ENCODE data around the gene SLC44A5. TPM values are rescaled to one million over a fixed set of nuclear protein-coding genes. Genes with fewer than 3 reads are reported as not detected.
"Not testable (repeated sequence)": the region's sequence is repeated elsewhere in the genome, so short reads cannot be mapped to it uniquely, and the experiment has no call there.

SLC44A5 gene
- total RNA-seq: under 1 TPM; 0.34 to 0.40 TPM

DNA sequence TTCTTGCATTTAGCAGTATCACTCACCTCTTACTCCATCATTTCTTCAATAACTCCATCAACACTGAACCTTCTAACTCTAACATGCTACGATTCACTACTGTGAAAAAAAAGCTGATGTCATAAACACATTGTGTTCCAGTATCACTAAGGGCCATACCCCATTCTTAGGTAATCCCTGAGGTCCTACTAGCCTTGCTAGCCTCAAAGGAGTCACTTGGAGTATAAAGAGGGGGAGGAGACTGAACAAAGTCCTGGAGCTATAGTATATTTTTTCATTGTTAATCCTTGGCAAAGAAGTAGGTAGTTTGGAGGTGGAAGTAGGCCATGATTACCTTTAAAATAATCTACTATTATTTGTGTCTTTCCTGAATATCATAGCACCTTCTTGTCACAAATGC is at the start of gene SLC44A5:
Gene SLC44A5 (minus strand): TSS at position 101 of the 400 bp plus-strand sequence. CDS start 69,667 bp downstream, outside the sequence.
- ChIA-PET POLR2A (no interaction called here), CTCF (no interaction called here)
- Mint-ChIP-seq H3K4me3 (no peak within 1 kb of the TSS), H3K9me3 (no peaks in the 10 kb centered on the region), H3K27me3 (peaks cover 42% of the 10 kb centered on the region), H3K4me1 (ENCODE audit: low read depth) (peaks cover 7% of the 10 kb centered on the region), H3K27ac (no peak within 1 kb of the TSS), H3K36me3 (no peaks in the 10 kb centered on the region)
- no peak for DNase-seq
- intact Hi-C loops (cut with micrococcal nuclease): no loop called here

DNA sequence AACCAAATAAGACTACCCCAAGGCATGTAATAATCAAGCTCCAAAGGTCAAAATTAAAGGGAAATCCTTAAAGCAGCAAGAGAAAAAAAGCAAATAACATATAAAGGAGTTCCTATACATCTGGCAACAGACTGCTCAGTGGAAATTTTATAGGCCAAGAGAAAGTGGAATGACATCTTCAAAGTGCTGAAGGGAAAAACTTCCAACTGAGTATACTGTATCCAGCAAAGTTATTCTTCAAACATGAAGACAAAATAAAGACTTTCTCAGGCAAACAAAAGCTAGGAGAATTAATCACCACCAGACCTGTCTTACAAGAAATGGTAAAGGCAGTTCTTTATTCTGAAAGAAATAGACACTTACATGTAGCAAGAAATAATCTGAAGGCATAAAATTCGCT is 45.0 kb upstream of the SLC44A5 start:
- Mint-ChIP-seq H3K4me1 (ENCODE audit: low read depth) (no peaks in the 10 kb centered on the region), H3K27ac (no peak overlapping the region), H3K9me3 (peaks cover 8% of the 10 kb centered on the region), H3K4me3 (no peak overlapping the region), H3K36me3 (no peaks in the 10 kb centered on the region), H3K27me3 (peaks cover 11% of the 10 kb centered on the region)
- DNase-seq: no peak
- POLR2A ChIA-PET: no interaction called here
- CTCF ChIA-PET: no interaction called here
- intact Hi-C loops (cut with micrococcal nuclease): no loop called here

DNA sequence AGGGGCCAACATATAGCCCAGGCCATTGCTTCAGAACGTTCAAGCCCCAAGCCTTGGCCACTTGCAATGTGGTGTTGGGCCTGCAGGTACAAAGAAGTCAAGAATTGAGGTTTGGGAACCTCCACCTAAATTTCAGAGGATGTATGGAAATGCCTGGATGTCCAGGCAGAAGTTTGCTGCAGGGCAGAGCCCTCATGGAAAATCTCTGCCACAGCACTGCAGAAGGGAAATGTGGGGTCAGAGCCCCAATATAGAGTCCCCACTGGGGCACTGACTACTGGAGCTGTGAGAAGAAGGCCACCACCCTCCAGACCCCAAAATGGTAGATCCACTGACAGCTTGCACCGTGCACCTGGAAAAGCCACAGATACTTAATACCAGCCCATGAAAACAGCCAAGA is 36.3 kb upstream of the SLC44A5 start:
- CTCF ChIA-PET; intact Hi-C loops (cut with micrococcal nuclease); H3K27ac Mint-ChIP-seq; H3K4me3 Mint-ChIP-seq; H3K36me3 Mint-ChIP-seq; H3K27me3 Mint-ChIP-seq; POLR2A ChIA-PET; H3K4me1 Mint-ChIP-seq (ENCODE audit: low read depth); DNase-seq: not testable (repeated sequence)
- H3K9me3 Mint-ChIP-seq: peaks cover 10% of the 10 kb centered on the region

- H3K4me3 Mint-ChIP-seq; H3K4me1 Mint-ChIP-seq (ENCODE audit: low read depth); POLR2A ChIA-PET; H3K36me3 Mint-ChIP-seq; H3K27me3 Mint-ChIP-seq; H3K27ac Mint-ChIP-seq; intact Hi-C loops (cut with micrococcal nuclease); CTCF ChIA-PET; DNase-seq: not testable (repeated sequence)
- H3K9me3 Mint-ChIP-seq: peaks cover 10% of the 10 kb centered on the region
Measured at GRCh38 chr1:75645153-75645552, 34.2 kb upstream of the SLC44A5 start.

- Mint-ChIP-seq H3K27me3 (no peaks in the 10 kb centered on the region), H3K4me3 (no peak overlapping the region), H3K36me3 (no peaks in the 10 kb centered on the region), H3K27ac (no peak overlapping the region), H3K9me3 (peaks cover 10% of the 10 kb centered on the region), H3K4me1 (ENCODE audit: low read depth) (no peaks in the 10 kb centered on the region)
- intact Hi-C loops (cut with micrococcal nuclease): no loop called here
- DNase-seq: no peak
- ChIA-PET POLR2A (no interaction called here), CTCF (interaction anchor here (0.7 kb wide), 1 partner anchor 14 kb away, joined by 3 read pairs; no protein-coding TSS in a partner anchor)
Measured at GRCh38 chr1:75643460-75643859, 32.5 kb upstream of the SLC44A5 start.

DNA sequence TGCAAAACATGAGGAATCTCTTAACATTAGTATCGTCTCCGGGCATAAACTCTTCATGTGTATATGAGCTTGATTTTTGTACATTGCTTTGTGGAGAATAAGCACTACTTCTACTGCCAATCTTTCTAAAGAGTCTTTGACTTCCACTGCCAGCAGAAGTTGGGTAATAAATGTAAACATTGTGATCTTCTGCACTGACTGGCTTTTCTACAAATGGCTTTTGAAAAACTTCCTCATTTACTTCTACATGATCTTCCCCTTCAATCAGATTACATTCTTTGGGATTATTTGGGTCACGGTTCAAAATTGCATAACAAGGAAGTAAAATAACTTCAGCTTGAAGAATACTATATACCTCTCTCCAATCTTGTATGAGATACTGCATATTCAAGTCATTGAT is 30.4 kb upstream of the SLC44A5 start:
- no peaks in the 10 kb centered on the region for H3K4me1 Mint-ChIP-seq (ENCODE audit: low read depth)
- POLR2A ChIA-PET: no interaction called here
- no peaks in the 10 kb centered on the region for H3K27me3 Mint-ChIP-seq
- no peak for DNase-seq
- no peaks in the 10 kb centered on the region for H3K36me3 Mint-ChIP-seq
- CTCF ChIA-PET: no interaction called here
- H3K4me3 Mint-ChIP-seq: no peak overlapping the region
- peaks cover under 1% of the 10 kb centered on the region for H3K9me3 Mint-ChIP-seq
- H3K27ac Mint-ChIP-seq: no peak overlapping the region
- intact Hi-C loops (cut with micrococcal nuclease): no loop called here

- Mint-ChIP-seq H3K27ac (no peak overlapping the region), H3K4me1 (ENCODE audit: low read depth) (no peaks in the 10 kb centered on the region), H3K27me3 (no peaks in the 10 kb centered on the region), H3K36me3 (no peaks in the 10 kb centered on the region), H3K4me3 (no peak overlapping the region), H3K9me3 (no peaks in the 10 kb centered on the region)
- ChIA-PET POLR2A (no interaction called here), CTCF (no interaction called here)
- no peak for DNase-seq
- intact Hi-C loops (cut with micrococcal nuclease): no loop called here
Measured at GRCh38 chr1:75640137-75640536, 29.2 kb upstream of the SLC44A5 start.

DNA sequence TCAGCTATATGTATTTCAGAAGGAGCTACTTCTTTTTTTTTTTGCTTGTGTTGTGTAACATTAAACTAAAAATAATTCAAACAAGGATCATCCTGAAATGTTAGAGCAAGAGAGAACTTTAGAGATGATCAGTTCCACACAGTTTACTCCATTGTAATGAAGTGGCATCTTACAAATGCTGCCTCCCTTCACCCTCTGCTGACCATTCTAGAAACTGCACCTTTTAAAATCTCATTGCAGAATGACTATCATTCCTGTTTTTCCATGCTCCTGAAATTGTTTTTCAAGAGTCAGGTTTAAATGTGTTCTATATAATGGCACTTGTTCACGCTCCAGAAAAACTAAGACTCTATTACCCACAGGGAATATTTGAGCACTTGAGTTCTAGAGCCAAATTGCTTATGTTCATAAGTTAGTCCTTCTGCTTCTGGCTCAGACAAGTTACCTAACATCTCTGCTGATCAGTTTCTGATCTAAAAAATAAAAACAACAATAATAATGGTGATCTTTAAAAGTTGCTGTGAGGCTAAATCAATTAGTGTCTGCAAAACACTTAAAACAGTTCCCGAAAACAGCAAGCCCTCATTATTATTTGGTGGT is 21.5 kb upstream of the SLC44A5 start:
- no peak for DNase-seq
- no peak overlapping the region for H3K27ac Mint-ChIP-seq
- peaks cover 12% of the 10 kb centered on the region for H3K27me3 Mint-ChIP-seq
- no peaks in the 10 kb centered on the region for H3K4me1 Mint-ChIP-seq (ENCODE audit: low read depth)
- ChIA-PET CTCF (interaction anchor here (0.6 to 1.7 kb wide), 18 partner anchors 8 to 928 kb away, joined by 3 to 8 read pairs (median 3); no protein-coding TSS in a partner anchor), POLR2A (interaction anchor here (0.7 kb wide), 1 partner anchor 946 kb away, joined by 5 read pairs; no protein-coding TSS in a partner anchor)
- no peaks in the 10 kb centered on the region for H3K9me3 Mint-ChIP-seq
- no peaks in the 10 kb centered on the region for H3K36me3 Mint-ChIP-seq
- H3K4me3 Mint-ChIP-seq: no peak overlapping the region
- intact Hi-C loops (cut with micrococcal nuclease): loop anchor here (1.0 kb wide), 3 partner anchors 367 to 860 kb away; no protein-coding TSS in a partner anchor

- DNase-seq: no peak
- Mint-ChIP-seq H3K27ac (no peak overlapping the region), H3K9me3 (no peaks in the 10 kb centered on the region), H3K36me3 (no peaks in the 10 kb centered on the region), H3K4me1 (ENCODE audit: low read depth) (no peaks in the 10 kb centered on the region), H3K4me3 (no peak overlapping the region), H3K27me3 (peaks cover 20% of the 10 kb centered on the region)
- CTCF ChIA-PET: interaction anchor here (0.6 to 1.7 kb wide), 4 partner anchors 16 to 398 kb away, joined by 3 to 5 read pairs (median 3); no protein-coding TSS in a partner anchor
- POLR2A ChIA-PET: no interaction called here
- intact Hi-C loops (cut with micrococcal nuclease): no loop called here
Measured at GRCh38 chr1:75630998-75631397, 20.1 kb upstream of the SLC44A5 start.

DNA sequence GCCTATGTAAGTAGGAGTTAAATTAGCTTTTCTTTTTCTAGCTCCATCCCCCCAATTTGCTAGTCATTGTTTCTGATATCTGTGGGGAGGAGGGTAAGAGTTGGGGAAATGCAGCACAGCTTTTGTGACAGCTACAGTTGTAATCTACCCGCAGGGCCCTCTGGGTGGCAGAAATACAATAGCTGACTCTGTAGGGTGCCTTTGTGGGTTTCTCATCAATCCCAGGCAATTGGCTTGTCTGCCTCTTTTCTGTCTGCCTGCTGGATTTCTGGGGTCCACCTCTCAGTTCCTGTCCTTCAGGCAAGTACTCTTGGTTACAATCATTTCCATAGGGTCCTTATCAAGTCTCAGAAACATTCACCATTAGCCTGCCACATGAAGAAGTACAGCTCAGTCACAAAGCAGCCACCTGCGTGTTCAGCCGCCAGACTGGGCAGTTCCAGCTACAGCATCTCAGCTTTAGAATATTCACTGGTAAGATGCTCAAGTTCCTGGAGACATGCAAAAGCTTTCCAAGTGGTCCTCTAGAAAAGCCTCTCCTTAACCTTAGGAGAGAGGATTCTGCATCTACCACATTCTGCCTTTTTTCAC is 19.2 kb upstream of the SLC44A5 start:
- ChIA-PET POLR2A (no interaction called here), CTCF (interaction anchor here (0.6 to 1.6 kb wide), 4 partner anchors 13 to 858 kb away, joined by 3 to 7 read pairs (median 3); no protein-coding TSS in a partner anchor)
- intact Hi-C loops (cut with micrococcal nuclease): no loop called here

GRCh38 chr1:75625795-75626194 is 14.9 kb upstream of the SLC44A5 start:
- DNase-seq: no peak
- no peaks in the 10 kb centered on the region for H3K9me3 Mint-ChIP-seq
- no peaks in the 10 kb centered on the region for H3K36me3 Mint-ChIP-seq
- ChIA-PET POLR2A (no interaction called here), CTCF (no interaction called here)
- H3K4me1 Mint-ChIP-seq (ENCODE audit: low read depth): no peaks in the 10 kb centered on the region
- peaks cover 20% of the 10 kb centered on the region for H3K27me3 Mint-ChIP-seq
- no peak overlapping the region for H3K4me3 Mint-ChIP-seq
- H3K27ac Mint-ChIP-seq: no peak overlapping the region
- intact Hi-C loops (cut with micrococcal nuclease): no loop called here

More for the DNA sequence above, 19.2 kb upstream of the SLC44A5 start:
- Mint-ChIP-seq H3K27me3 (peaks cover 23% of the 10 kb centered on the region), H3K36me3 (no peaks in the 10 kb centered on the region), H3K4me3 (no peak overlapping the region), H3K9me3 (no peaks in the 10 kb centered on the region), H3K27ac (no peak overlapping the region), H3K4me1 (ENCODE audit: low read depth) (no peaks in the 10 kb centered on the region)
- no peak for DNase-seq

GRCh38 chr1:75618382-75618781 is 7.5 kb upstream of the SLC44A5 start:
- POLR2A ChIA-PET: no interaction called here
- peaks cover 55% of the 10 kb centered on the region for H3K27me3 Mint-ChIP-seq
- intact Hi-C loops (cut with micrococcal nuclease): no loop called here

More at GRCh38 chr1:75618382-75618781, 7.5 kb upstream of the SLC44A5 start:
- Mint-ChIP-seq H3K27ac (no peak overlapping the region), H3K4me1 (ENCODE audit: low read depth) (peaks cover 14% of the 10 kb centered on the region), H3K9me3 (no peaks in the 10 kb centered on the region), H3K36me3 (no peaks in the 10 kb centered on the region), H3K4me3 (no peak overlapping the region)
- CTCF ChIA-PET: no interaction called here
- no peak for DNase-seq
